ENCODE measurements around the gene F11. TPM values are rescaled to one million over a fixed set of nuclear protein-coding genes. Genes with fewer than 3 reads are reported as not detected.

F11 gene
- total and polyA plus RNA-seq, 2 experiments from 2014 or later, result 0.74 to 2.1 TPM

- TF ChIP-seq ZNF114 (CRISPR knock-in tag; IDR thresholded peaks at IDR 0.05), result no peak
These were observed at the start of gene F11 (continued) for GRCh38 chr4:186265683-186266652.

GRCh38 chr4:186216465-186217024, 49.4 kb upstream of the F11 start:
- no peak overlapping the region for H3K27ac Mint-ChIP-seq
- H3K27me3 Mint-ChIP-seq (ENCODE audit: insufficient read depth, low read depth, poor library complexity), result no peaks in the 10 kb centered on the region
- Histone ChIP-seq H3F3A (replicated peaks; ENCODE audit: low read depth) (no peaks in the 10 kb centered on the region), H3K27ac (ENCODE audit: low read depth) (no peak overlapping the region), H2AFZ (peak overlapping the region; percentile 87), H3K4me1 (ENCODE audit: insufficient read depth) (no peaks in the 10 kb centered on the region), H3K9me2 (ENCODE audit: insufficient read depth) (peaks cover 15% of the 10 kb centered on the region; the same call in 1 of the 2 replicates), H4K20me1 (replicated peaks; ENCODE audit: insufficient read depth) (no peaks in the 10 kb centered on the region), H3K4me2 (no peak overlapping the region), H3K79me2 (replicated peaks; ENCODE audit: insufficient read depth) (no peaks in the 10 kb centered on the region), H3K36me3 (ENCODE audit: insufficient read depth) (no peaks in the 10 kb centered on the region), H3K4me3 (no peak overlapping the region), H3K27me3 (ENCODE audit: insufficient read depth) (no peaks in the 10 kb centered on the region)
- ATAC-seq (no peak), DNase-seq (ENCODE audit: low spot score) (no peak)
- H3K4me3 Mint-ChIP-seq, result no peak overlapping the region
- H3K9me3 Mint-ChIP-seq, result no peaks in the 10 kb centered on the region
- H3K4me1 Mint-ChIP-seq, result 0 out of 3 replicates have a peak, but pooled peaks cover 2% of the 10 kb centered on the region
- no peaks in the 10 kb centered on the region for H3K36me3 Mint-ChIP-seq (ENCODE audit: low read depth)
- TF ChIP-seq ZNF462 (CRISPR knock-in tag; IDR thresholded peaks at IDR 0.05), result no peak

Data from GM23338 (cell line).